Measurements from ENCODE around the gene RNF207.

Gene RNF207

DNA sequence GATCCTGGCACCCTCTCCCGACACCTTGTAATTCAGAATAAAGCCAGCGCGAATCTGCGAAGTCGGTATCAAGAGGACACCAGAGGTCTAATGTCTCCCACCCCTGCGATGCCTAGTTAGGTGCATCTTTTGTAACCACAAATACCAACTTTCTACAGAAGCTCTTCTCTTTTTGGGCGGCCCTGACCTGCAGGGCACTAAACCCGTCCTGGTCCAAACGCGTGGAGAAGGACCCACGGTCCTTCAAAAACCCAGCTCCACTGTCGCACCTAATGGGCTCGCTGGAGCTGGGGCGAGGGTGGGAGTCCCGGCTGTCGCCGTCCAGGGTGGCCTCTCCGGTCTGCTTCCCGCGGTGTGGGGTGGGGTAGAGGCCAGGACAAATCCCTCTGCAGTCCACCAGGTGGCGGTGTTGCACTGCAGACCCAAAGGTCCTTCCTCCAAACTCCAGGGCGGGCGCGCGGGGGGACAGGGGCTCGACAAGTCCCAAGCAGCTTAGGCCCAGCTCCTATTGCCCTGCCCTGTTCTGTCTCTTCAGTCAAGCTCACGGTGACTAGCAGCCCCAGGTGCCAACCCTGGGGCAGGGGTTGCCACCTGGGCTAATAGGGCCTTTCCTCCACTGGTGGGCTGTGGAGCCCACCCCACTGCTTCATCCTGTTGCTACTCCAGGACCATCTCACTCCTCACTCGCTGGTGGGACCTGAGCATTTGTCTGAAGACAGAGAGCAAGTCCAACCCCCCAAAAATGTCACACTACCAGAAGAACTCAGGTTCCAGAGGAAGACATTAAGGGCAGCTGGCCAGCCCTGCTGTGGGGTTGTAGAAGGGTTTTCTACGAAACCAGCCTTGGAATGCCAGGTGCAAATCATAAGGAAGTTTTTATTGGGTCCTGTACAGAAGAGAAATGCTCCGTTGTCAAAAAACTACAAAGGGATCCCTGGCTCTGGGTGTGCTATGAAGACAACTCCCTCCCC, 40.9 kb downstream of the RNF207 start:
- H3K4me1 ChIP-seq (ENCODE audit: control insufficient read depth, insufficient read depth, low read length) = no peaks in the 10 kb centered on the region; the same call in 1 of the 2 replicates
- POLR2A ChIA-PET = no interaction called here
- no peak overlapping the region for H3K4me3 ChIP-seq (ENCODE audit: low read depth, low read length)
- no peaks in the 10 kb centered on the region for H3K36me3 ChIP-seq (ENCODE audit: control insufficient read depth in 2 of 2, insufficient read depth in 1 of 2, low read length in 2 of 2)
- H3K27ac ChIP-seq (ENCODE audit: extremely low read depth, low read depth, low read length) = no peak overlapping the region
- no peaks in the 10 kb centered on the region for H3K9me3 ChIP-seq (ENCODE audit: control insufficient read depth, insufficient read depth, low read depth, low read length)
- CTCF ChIA-PET = interaction anchor here (0.6 to 9.2 kb wide), 64 partner anchors 9 to 473 kb away, joined by 3 to 181 read pairs (median 4); partner anchors contain the start of genes HES2, ICMT and RNF207
- TF ChIP-seq KLF1 (tag by site-specific recombination; IDR thresholded peaks at IDR 0.05) = peak; percentile 54; the same call in 1 of the 2 replicates
- TF ChIP-seq ZNF416 (tag by site-specific recombination; IDR thresholded peaks at IDR 0.05) = no peak
- TF ChIP-seq SCRT1 (tag by site-specific recombination; IDR thresholded peaks at IDR 0.05; ENCODE audit: borderline replicate concordance) = 0 out of 2 replicates have a peak, but pooled peaks have one; percentile 8
- 0 out of 2 replicates have a peak, but pooled peaks have one; percentile 26 for TF ChIP-seq ZFP69B (tag by site-specific recombination; IDR thresholded peaks at IDR 0.05)
- TF ChIP-seq MZF1 (tag by site-specific recombination; IDR thresholded peaks at IDR 0.05; ENCODE audit: borderline replicate concordance) = no peak
- TF ChIP-seq ZNF37A (tag by site-specific recombination; IDR thresholded peaks at IDR 0.05) = no peak
- TF ChIP-seq ZSCAN30 (tag by site-specific recombination; IDR thresholded peaks at IDR 0.05) = peak; percentile 50; the same call in 1 of the 2 replicates
- TF ChIP-seq ZNF221 (tag by site-specific recombination; IDR thresholded peaks at IDR 0.05; ENCODE audit: borderline replicate concordance) = no peak
- TF ChIP-seq, protein P1, sequence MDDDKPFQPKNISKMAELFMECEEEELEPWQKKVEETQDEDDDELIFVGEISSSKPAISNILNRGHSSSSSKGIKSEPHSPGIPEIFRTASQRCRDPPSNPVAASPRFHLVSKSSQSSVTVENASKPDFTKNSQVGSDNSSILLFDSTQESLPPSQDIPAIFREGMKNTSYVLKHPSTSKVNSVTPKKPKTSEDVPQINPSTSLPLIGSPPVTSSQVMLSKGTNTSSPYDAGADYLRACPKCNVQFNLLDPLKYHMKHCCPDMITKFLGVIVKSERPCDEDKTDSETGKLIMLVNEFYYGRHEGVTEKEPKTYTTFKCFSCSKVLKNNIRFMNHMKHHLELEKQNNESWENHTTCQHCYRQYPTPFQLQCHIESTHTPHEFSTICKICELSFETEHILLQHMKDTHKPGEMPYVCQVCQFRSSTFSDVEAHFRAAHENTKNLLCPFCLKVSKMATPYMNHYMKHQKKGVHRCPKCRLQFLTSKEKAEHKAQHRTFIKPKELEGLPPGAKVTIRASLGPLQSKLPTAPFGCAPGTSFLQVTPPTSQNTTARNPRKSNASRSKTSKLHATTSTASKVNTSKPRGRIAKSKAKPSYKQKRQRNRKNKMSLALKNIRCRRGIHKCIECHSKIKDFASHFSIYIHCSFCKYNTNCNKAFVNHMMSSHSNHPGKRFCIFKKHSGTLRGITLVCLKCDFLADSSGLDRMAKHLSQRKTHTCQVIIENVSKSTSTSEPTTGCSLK (tag by site-specific recombination; IDR thresholded peaks at IDR 0.05) = no peak
- no peak for TF ChIP-seq OVOL3 (tag by site-specific recombination; IDR thresholded peaks at IDR 0.05)
- TF ChIP-seq ZNF623 (tag by site-specific recombination; IDR thresholded peaks at IDR 0.05) = no peak
- TF ChIP-seq ZNF184 (tag by site-specific recombination; IDR thresholded peaks at IDR 0.05) = no peak
- no peak for TF ChIP-seq TRIM28 (IDR thresholded peaks at IDR 0.05; ENCODE audit: borderline replicate concordance, low read length)
- TF ChIP-seq RBAK (tag by site-specific recombination; IDR thresholded peaks at IDR 0.05) = no peak
- no peak for TF ChIP-seq HOXA7 (CRISPR knock-in tag; IDR thresholded peaks at IDR 0.05; ENCODE audit: borderline replicate concordance)
- no peak for TF ChIP-seq ZNF670 (tag by site-specific recombination; IDR thresholded peaks at IDR 0.05; ENCODE audit: low read depth)
- no peak for TF ChIP-seq SP3 (tag by site-specific recombination; IDR thresholded peaks at IDR 0.05)
- peak; percentile 86 for TF ChIP-seq ZNF654 (tag by site-specific recombination; IDR thresholded peaks at IDR 0.05; ENCODE audit: low read depth)
- peak; percentile 83 for TF ChIP-seq GLIS1 (tag by site-specific recombination; IDR thresholded peaks at IDR 0.05)
- TF ChIP-seq ZNF473 (tag by site-specific recombination; IDR thresholded peaks at IDR 0.05) = no peak
- no peak for TF ChIP-seq ZNF112 (tag by site-specific recombination; IDR thresholded peaks at IDR 0.05)
- TF ChIP-seq, protein P2, sequence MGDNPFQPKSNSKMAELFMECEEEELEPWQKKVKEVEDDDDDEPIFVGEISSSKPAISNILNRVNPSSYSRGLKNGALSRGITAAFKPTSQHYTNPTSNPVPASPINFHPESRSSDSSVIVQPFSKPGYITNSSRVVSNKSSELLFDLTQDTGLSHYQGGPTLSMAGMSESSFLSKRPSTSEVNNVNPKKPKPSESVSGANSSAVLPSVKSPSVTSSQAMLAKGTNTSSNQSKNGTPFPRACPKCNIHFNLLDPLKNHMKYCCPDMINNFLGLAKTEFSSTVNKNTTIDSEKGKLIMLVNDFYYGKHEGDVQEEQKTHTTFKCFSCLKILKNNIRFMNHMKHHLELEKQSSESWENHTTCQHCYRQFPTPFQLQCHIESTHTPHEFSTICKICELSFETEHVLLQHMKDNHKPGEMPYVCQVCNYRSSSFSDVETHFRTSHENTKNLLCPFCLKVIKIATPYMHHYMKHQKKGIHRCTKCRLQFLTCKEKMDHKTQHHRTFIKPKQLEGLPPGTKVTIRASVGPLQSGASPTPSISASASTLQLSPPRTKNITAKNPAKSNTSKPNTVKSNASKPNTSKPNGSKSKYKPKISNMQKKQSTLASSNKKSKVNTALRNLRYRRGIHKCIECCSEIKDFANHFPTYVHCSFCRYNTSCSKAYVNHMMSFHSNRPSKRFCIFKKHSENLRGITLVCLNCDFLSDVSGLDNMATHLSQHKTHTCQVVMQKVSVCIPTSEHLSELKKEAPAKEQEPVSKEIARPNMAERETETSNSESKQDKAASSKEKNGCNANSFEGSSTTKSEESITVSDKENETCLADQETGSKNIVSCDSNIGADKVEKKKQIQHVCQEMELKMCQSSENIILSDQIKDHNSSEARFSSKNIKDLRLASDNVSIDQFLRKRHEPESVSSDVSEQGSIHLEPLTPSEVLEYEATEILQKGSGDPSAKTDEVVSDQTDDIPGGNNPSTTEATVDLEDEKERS (tag by site-specific recombination; IDR thresholded peaks at IDR 0.05) = no peak
- TF ChIP-seq ZNF660 (tag by site-specific recombination; IDR thresholded peaks at IDR 0.05) = no peak
- TF ChIP-seq ZNF274 (IDR thresholded peaks at IDR 0.05; ENCODE audit: low read length) = no peak
- TF ChIP-seq ZNF274 (tag by site-specific recombination; IDR thresholded peaks at IDR 0.05; ENCODE audit: borderline replicate concordance) = no peak
- TF ChIP-seq KLF9 (tag by site-specific recombination; IDR thresholded peaks at IDR 0.05; ENCODE audit: low read depth) = peak; percentile 40; the same call in 1 of the 2 replicates
- TF ChIP-seq, protein P3, sequence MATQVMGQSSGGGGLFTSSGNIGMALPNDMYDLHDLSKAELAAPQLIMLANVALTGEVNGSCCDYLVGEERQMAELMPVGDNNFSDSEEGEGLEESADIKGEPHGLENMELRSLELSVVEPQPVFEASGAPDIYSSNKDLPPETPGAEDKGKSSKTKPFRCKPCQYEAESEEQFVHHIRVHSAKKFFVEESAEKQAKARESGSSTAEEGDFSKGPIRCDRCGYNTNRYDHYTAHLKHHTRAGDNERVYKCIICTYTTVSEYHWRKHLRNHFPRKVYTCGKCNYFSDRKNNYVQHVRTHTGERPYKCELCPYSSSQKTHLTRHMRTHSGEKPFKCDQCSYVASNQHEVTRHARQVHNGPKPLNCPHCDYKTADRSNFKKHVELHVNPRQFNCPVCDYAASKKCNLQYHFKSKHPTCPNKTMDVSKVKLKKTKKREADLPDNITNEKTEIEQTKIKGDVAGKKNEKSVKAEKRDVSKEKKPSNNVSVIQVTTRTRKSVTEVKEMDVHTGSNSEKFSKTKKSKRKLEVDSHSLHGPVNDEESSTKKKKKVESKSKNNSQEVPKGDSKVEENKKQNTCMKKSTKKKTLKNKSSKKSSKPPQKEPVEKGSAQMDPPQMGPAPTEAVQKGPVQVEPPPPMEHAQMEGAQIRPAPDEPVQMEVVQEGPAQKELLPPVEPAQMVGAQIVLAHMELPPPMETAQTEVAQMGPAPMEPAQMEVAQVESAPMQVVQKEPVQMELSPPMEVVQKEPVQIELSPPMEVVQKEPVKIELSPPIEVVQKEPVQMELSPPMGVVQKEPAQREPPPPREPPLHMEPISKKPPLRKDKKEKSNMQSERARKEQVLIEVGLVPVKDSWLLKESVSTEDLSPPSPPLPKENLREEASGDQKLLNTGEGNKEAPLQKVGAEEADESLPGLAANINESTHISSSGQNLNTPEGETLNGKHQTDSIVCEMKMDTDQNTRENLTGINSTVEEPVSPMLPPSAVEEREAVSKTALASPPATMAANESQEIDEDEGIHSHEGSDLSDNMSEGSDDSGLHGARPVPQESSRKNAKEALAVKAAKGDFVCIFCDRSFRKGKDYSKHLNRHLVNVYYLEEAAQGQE (tag by site-specific recombination; IDR thresholded peaks at IDR 0.05) = 0 out of 2 replicates have a peak, but pooled peaks have one; percentile 16
- TF ChIP-seq ZNF530 (tag by site-specific recombination; IDR thresholded peaks at IDR 0.05; ENCODE audit: low read depth) = no peak
- no peak for TF ChIP-seq ZNF658 (tag by site-specific recombination; IDR thresholded peaks at IDR 0.05)

Data from HEK293 (cell line).